SW480 (cell line): ENCODE results near the gene RPTOR.
"Not testable (repeated sequence)": the region's sequence is repeated elsewhere in the genome, so short reads cannot be mapped to it uniquely, and the experiment has no call there.

Source experiments
- DNase-seq: peaks from one replicate; pipeline ENCODE4 v3.0.0-alpha.2; 2016; ENCODE audit warnings: low spot score

The RPTOR gene

DNA sequence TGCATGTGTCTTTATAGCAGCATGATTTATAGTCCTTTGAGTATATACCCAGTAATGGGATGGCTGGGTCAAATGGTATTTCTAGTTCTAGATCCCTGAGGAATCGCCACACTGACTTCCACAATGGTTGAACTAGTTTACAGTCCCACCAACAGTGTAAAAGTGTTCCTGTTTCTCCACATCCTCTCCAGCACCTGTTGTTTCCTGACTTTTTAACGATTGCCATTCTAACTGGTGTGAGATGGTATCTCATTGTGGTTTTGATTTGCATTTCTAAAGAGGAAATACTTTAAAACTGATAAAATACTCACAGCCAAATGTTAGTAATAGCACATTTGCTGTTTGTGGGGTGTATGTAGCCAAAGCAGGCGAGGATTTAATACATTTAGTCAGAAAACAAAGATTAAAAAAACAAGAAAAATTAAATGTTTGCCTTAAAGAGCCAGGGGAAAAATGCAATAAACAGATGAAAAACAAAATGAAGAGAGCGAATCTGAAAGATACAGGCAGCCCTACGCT lies 220.0 kb downstream of the RPTOR start:
- not testable (repeated sequence) for DNase-seq

DNA sequence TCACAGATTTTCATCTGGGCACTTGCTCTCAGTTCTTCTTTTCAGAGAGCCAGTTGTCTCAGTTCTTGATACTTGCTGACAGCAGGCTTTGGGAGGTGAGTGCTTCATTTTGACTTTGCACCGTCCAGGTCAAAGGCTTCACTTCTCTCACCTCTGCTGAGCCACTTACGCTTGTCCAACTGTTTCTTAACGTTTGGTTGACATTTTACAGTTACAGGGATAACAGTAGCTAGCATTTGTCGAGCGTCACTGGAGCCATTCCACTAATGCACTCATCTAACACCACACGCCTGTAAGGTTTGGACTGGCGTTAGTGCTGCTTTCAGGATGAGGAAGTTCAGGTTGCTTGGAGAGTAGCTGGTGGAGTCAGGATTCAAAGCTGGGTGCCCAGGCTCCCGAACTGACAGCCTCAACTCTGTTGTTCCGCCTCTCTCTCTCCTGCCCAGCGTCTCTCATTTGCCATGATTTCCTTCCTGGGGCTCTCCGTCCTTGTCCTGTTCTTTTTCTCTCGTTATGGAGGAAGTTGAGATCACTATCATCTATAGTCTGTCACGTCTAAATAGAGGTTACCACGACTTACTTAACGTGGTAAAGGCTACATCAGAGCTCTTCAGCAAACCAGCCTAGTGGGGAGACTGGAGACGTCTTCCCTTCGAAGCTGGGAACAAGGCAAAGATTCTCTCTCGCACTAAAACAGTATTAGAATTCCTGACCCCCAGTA lies 220.8 kb downstream of the RPTOR start:
- no peak for DNase-seq

GRCh38 chr17:80766290-80766855 lies 221.7 kb downstream of the RPTOR start:
- no peak for DNase-seq

GRCh38 chr17:80768389-80768788 lies 223.8 kb downstream of the RPTOR start:
- no peak for DNase-seq

DNA sequence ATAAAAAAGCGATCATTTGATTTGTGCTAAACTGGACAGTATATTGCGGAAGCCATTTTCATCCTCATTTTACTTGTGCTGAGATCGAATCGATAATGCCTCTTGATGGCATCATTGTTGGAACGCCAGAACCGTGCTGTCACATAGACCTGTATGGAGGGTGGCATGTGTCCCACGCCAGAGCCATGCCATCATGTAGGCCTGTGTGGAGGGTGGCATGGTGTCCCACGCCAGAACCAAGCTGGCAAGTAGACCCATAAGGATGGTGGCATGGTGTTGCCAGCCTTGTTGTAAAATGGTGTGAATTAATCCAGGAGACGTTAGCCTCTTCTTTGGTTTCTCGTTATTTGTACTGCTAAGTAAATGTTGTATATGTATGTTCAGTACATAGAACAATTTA lies 224.3 kb downstream of the RPTOR start:
- DNase-seq: no peak

- no peak for DNase-seq
Observed at GRCh38 chr17:80769516-80769915, 224.9 kb downstream of the RPTOR start.

DNA sequence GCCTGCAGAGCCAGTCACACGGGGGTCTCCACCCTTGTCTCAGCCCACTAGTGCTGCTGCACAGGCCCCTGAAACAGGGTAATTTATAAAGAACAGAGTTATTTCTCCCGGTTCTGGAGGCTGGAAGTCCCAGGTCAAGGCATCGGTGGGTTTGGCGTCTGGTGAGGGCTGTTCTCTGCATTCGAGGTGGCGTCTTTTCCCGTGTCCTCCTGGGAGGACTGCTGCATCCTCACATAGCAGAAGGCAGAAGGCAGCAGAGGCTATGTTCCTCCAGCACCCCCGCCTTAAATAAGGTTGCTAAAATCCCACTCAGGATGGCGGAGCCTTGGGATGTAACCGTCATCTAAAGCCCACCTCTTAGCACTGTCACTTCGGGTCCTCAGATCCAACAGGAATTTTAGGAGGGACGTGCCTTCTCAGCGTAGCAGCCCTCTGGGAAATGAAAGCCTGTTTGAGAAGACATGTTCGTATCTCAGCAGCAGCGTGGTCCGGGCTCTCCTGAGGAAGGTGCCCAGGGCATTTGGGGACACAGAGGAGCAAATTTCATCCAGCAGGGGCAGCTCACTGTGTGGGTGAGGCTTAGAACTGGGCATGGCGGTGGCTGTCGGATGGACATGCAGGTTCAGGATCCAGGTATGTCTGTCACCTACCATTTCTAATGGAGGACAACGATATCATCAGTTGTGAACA lies 225.4 kb downstream of the RPTOR start:
- DNase-seq: no peak

DNA sequence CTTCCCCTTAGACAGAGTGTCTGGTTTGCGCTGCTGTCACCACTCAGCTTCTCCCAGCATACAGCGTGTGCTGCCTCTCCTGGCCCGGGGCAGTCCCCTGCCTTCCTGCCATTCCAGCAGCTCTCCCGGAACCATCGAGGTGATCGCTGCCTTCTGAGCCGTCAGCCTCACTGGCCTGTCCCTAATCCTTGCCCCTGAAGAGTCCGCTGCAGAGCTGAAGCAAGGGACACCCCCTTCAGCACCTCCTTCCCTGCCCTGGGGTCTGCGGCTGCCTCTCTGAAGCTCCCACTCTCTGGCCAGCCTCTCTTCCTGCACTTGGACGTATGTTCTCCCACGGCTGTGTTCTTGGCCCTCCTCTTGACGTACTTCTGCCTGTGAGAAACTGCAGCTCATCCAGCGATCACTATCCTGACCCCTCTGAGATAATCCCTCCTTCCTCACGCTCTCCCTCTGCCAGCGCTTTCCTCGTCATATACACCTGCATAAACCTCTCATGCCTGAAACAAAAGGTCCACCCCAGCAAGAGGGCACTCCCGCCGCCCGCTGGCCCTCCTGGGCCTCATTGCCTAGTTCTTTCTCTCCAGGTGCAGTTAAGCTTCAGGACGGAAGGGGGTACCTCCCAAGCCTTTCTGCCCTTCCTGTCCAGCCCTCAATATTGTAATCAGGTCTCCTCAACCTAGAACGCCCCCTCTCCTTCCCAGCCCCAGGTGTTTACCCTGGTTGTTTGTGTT lies 226.4 kb downstream of the RPTOR start:
- no peak for DNase-seq

- DNase-seq: no peak
Observed at GRCh38 chr17:80771612-80772005, 227.0 kb downstream of the RPTOR start.

GRCh38 chr17:80772906-80773242 lies 228.2 kb downstream of the RPTOR start:
- DNase-seq: no peak

DNA sequence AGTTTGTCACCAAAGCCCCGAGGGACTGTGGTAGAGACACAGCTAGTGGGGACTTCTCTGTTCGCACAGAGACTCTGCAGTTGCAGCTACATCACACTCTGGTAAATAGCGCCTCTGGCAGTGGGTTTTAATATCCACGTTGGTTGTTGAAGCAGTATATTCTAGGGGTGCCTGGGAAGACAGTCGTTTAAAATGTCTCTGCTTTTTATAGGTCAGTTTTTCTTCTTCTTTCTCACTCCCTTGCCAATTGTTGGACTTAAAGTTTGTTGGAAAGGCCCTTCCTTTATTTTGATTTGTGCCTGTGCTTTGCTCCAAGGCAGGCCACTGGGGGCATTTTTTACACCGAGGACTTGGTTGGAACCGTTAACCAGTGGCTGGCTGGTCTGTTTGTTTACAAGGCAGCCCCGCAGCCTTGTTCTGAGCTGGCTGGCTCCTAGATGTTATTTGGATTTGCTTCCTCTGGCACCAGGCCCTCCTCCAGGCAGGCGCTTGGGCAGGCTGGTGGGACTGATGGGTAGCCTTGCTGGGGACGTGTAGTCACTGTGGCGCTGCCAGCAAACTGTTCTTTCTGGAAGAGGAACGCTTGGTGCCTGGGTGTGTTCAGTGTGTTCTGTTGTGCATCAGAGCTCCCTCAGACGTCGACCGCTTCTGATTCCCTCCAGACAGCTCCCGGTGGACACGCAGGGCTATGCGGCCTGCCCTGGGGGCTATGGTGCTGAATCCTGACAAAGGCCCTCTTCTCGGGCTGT lies 228.8 kb downstream of the RPTOR start:
- no peak for DNase-seq

DNA sequence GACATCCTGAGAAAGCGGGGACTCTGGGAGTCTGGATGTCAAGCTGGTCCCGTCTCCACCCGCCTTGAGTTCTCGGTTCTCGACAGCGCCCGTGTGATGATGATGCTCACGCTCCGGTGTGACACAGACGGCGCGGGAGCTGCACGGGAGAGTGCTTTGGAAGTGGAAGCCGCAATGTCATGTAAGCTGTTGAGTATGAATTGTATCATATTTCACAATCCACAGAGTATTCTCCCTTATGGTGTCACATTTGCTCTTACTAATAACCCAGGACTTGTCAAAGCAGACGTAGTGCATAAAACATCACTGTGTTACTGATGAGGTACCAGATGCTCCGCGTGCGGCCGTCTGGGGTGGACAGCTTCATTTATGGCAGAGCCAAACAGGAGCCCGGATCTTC lies 229.5 kb downstream of the RPTOR start:
- DNase-seq: no peak

GRCh38 chr17:80774643-80775281 lies 230.1 kb downstream of the RPTOR start:
- no peak for DNase-seq

GRCh38 chr17:80775863-80776262 lies 231.2 kb downstream of the RPTOR start:
- DNase-seq: no peak

GRCh38 chr17:80777274-80777673 lies 232.6 kb downstream of the RPTOR start:
- no peak for DNase-seq

GRCh38 chr17:80778716-80779115 lies 234.1 kb downstream of the RPTOR start:
- no peak for DNase-seq

- DNase-seq: no peak
Observed at GRCh38 chr17:80779336-80779735, 234.7 kb downstream of the RPTOR start.

DNA sequence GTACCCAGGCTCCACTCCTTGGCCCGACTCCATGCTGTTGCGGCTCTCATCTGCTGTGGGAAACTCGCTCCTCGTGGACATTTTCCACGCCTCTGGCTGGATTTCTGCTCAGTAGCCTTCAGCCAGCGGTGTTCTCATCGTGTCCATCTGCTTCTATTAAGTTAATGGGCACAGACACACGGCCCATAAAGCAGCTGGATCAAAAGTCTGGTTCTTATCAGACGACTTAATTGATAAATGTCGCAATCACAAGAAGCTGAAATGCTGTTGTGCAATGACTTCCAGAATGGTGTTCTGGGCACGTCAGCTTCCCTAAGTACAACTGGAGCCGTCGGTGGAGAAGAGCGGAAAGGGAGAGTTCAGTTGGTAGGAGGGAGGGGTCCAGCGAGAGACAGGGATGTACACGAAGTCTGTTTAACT lies 235.3 kb downstream of the RPTOR start:
- no peak for DNase-seq

DNA sequence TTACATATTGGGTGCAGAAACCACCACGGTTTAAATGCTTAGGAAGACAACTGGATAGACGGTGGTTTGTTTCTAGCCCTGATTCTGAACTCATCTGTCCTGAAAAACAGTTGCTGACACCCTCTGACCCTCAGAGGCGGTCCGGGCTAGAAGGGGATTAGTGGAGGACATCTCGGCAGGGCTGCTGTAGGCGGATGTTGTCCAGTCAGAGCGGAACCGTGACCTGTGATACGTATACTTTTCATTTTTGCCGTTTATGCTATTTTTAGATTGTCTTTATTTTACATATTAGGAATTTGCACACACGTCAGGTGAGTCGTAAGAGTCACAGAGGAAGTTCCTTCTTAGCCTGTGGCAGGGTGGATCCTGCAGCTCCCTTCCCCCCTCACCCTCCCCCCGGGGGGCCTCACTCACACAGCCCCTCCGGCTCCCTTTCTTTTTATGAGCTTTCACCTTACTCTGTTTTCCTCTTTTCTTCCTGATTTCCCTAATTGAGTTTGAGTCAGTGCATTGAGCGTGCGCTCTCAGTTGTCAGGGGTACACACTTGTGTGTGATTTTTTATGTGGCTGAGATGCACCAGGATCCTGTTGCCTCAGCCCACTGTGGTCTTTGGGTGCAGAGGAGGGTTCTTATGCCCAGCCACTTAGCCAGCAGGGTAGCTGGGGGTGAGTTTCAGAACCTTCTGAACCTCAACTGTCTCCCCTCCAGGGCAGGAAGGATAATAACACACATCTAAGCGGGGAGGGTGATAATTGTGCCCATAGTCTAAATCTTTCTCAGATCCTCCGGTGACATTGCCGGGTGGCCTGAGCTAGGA lies 236.0 kb downstream of the RPTOR start:
- DNase-seq: no peak

DNA sequence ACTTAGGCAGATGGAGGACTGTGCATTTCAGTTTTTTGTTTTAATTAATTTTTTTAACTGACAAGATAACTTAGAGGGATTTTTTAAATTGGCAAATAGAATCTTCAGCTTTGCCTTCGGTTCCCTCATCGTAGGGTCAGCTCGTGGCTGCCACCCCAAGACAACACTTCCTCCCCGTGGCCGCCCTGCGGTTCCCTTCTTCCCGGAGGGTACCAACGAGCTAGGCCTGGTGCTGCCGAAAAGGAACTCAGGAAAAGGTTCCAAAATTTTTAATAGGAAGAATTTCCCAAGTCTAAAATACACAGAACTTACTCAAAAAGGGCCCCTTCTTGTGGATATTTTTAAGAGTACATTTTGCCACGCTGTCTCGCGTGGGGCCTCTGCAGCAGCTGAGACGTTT lies 236.6 kb downstream of the RPTOR start:
- no peak for DNase-seq
